ENCODE measurements around the gene CARD11.

The CARD11 gene

GRCh38 chr7:2928256-2928612 is 115.4 kb downstream of the CARD11 start:
- Histone ChIP-seq H3K9ac (ENCODE audit: low read length) (no peak overlapping the region), H3K27ac (ENCODE audit: low read depth, low read length) (no peak overlapping the region), H3K36me3 (ENCODE audit: control insufficient read depth, insufficient read depth, low read length) (no peaks in the 10 kb centered on the region), H3K4me1 (ENCODE audit: control insufficient read depth, insufficient read depth, low read length) (no peaks in the 10 kb centered on the region), H3K4me3 (ENCODE audit: low read length) (no peak overlapping the region), H3K27me3 (ENCODE audit: control insufficient read depth, insufficient read depth, low read length) (no peaks in the 10 kb centered on the region)

- H3K4me3 ChIP-seq (ENCODE audit: low read length), result no peak overlapping the region
- H3K27me3 ChIP-seq (ENCODE audit: control insufficient read depth, insufficient read depth, low read length), result no peaks in the 10 kb centered on the region
- H3K4me1 ChIP-seq (ENCODE audit: control insufficient read depth, insufficient read depth, low read length), result no peaks in the 10 kb centered on the region
- H3K9ac ChIP-seq (ENCODE audit: low read length), result no peak overlapping the region
- no peak overlapping the region for H3K27ac ChIP-seq (ENCODE audit: low read depth, low read length)
- H3K36me3 ChIP-seq (ENCODE audit: control insufficient read depth, insufficient read depth, low read length), result no peaks in the 10 kb centered on the region
Observed at GRCh38 chr7:2927592-2927991, 116.1 kb downstream of the CARD11 start.

- Histone ChIP-seq H3K36me3 (ENCODE audit: control insufficient read depth, insufficient read depth, low read length) (no peaks in the 10 kb centered on the region), H3K27ac (ENCODE audit: low read depth, low read length) (no peak overlapping the region), H3K9ac (ENCODE audit: low read length) (no peak overlapping the region), H3K27me3 (ENCODE audit: control insufficient read depth, insufficient read depth, low read length) (no peaks in the 10 kb centered on the region), H3K4me3 (ENCODE audit: low read length) (no peak overlapping the region), H3K4me1 (ENCODE audit: control insufficient read depth, insufficient read depth, low read length) (no peaks in the 10 kb centered on the region)
Observed at GRCh38 chr7:2926896-2927405, 116.7 kb downstream of the CARD11 start.

- H3K27me3 ChIP-seq (ENCODE audit: control insufficient read depth, insufficient read depth, low read length), result no peaks in the 10 kb centered on the region
- H3K4me3 ChIP-seq (ENCODE audit: low read length), result no peak overlapping the region
- no peaks in the 10 kb centered on the region for H3K4me1 ChIP-seq (ENCODE audit: control insufficient read depth, insufficient read depth, low read length)
- no peak overlapping the region for H3K27ac ChIP-seq (ENCODE audit: low read depth, low read length)
- no peaks in the 10 kb centered on the region for H3K36me3 ChIP-seq (ENCODE audit: control insufficient read depth, insufficient read depth, low read length)
- no peak overlapping the region for H3K9ac ChIP-seq (ENCODE audit: low read length)
Observed at GRCh38 chr7:2926120-2926895, 117.4 kb downstream of the CARD11 start.

- Histone ChIP-seq H3K4me3 (ENCODE audit: low read length) (no peak overlapping the region), H3K9ac (ENCODE audit: low read length) (no peak overlapping the region), H3K4me1 (ENCODE audit: control insufficient read depth, insufficient read depth, low read length) (no peaks in the 10 kb centered on the region), H3K36me3 (ENCODE audit: control insufficient read depth, insufficient read depth, low read length) (no peaks in the 10 kb centered on the region), H3K27ac (ENCODE audit: low read depth, low read length) (no peak overlapping the region), H3K27me3 (ENCODE audit: control insufficient read depth, insufficient read depth, low read length) (no peaks in the 10 kb centered on the region)
Observed at GRCh38 chr7:2924866-2925840, 118.5 kb downstream of the CARD11 start.

GRCh38 chr7:2923886-2924574 is 119.6 kb downstream of the CARD11 start:
- H3K27ac ChIP-seq (ENCODE audit: low read depth, low read length), result no peak overlapping the region
- no peak overlapping the region for H3K9ac ChIP-seq (ENCODE audit: low read length)
- no peaks in the 10 kb centered on the region for H3K27me3 ChIP-seq (ENCODE audit: control insufficient read depth, insufficient read depth, low read length)
- no peak overlapping the region for H3K4me3 ChIP-seq (ENCODE audit: low read length)
- H3K4me1 ChIP-seq (ENCODE audit: control insufficient read depth, insufficient read depth, low read length), result no peaks in the 10 kb centered on the region
- H3K36me3 ChIP-seq (ENCODE audit: control insufficient read depth, insufficient read depth, low read length), result no peaks in the 10 kb centered on the region

GRCh38 chr7:2923291-2923781 is 120.3 kb downstream of the CARD11 start:
- Histone ChIP-seq H3K27ac (ENCODE audit: low read depth, low read length) (no peak overlapping the region), H3K27me3 (ENCODE audit: control insufficient read depth, insufficient read depth, low read length) (no peaks in the 10 kb centered on the region), H3K9ac (ENCODE audit: low read length) (no peak overlapping the region), H3K4me3 (ENCODE audit: low read length) (no peak overlapping the region), H3K36me3 (ENCODE audit: control insufficient read depth, insufficient read depth, low read length) (no peaks in the 10 kb centered on the region), H3K4me1 (ENCODE audit: control insufficient read depth, insufficient read depth, low read length) (no peaks in the 10 kb centered on the region)

GRCh38 chr7:2922866-2923265 is 120.8 kb downstream of the CARD11 start:
- H3K27ac ChIP-seq (ENCODE audit: low read depth, low read length), result no peak overlapping the region
- H3K36me3 ChIP-seq (ENCODE audit: control insufficient read depth, insufficient read depth, low read length), result no peaks in the 10 kb centered on the region
- no peak overlapping the region for H3K9ac ChIP-seq (ENCODE audit: low read length)
- no peaks in the 10 kb centered on the region for H3K4me1 ChIP-seq (ENCODE audit: control insufficient read depth, insufficient read depth, low read length)
- H3K27me3 ChIP-seq (ENCODE audit: control insufficient read depth, insufficient read depth, low read length), result no peaks in the 10 kb centered on the region
- H3K4me3 ChIP-seq (ENCODE audit: low read length), result no peak overlapping the region

- Histone ChIP-seq H3K4me3 (ENCODE audit: low read length) (no peak overlapping the region), H3K9ac (ENCODE audit: low read length) (no peak overlapping the region), H3K36me3 (ENCODE audit: control insufficient read depth, insufficient read depth, low read length) (no peaks in the 10 kb centered on the region), H3K27ac (ENCODE audit: low read depth, low read length) (no peak overlapping the region), H3K27me3 (ENCODE audit: control insufficient read depth, insufficient read depth, low read length) (no peaks in the 10 kb centered on the region), H3K4me1 (ENCODE audit: control insufficient read depth, insufficient read depth, low read length) (no peaks in the 10 kb centered on the region)
Observed at GRCh38 chr7:2922348-2922691, 121.3 kb downstream of the CARD11 start.

GRCh38 chr7:2921653-2922347 is 121.9 kb downstream of the CARD11 start:
- H3K4me1 ChIP-seq (ENCODE audit: control insufficient read depth, insufficient read depth, low read length), result no peaks in the 10 kb centered on the region
- H3K4me3 ChIP-seq (ENCODE audit: low read length), result no peak overlapping the region
- H3K27me3 ChIP-seq (ENCODE audit: control insufficient read depth, insufficient read depth, low read length), result no peaks in the 10 kb centered on the region
- no peak overlapping the region for H3K27ac ChIP-seq (ENCODE audit: low read depth, low read length)
- H3K9ac ChIP-seq (ENCODE audit: low read length), result no peak overlapping the region
- H3K36me3 ChIP-seq (ENCODE audit: control insufficient read depth, insufficient read depth, low read length), result no peaks in the 10 kb centered on the region

GRCh38 chr7:2920956-2921652 is 122.6 kb downstream of the CARD11 start:
- no peak overlapping the region for H3K9ac ChIP-seq (ENCODE audit: low read length)
- H3K4me3 ChIP-seq (ENCODE audit: low read length), result no peak overlapping the region
- no peak overlapping the region for H3K27ac ChIP-seq (ENCODE audit: low read depth, low read length)
- H3K4me1 ChIP-seq (ENCODE audit: control insufficient read depth, insufficient read depth, low read length), result no peaks in the 10 kb centered on the region
- H3K36me3 ChIP-seq (ENCODE audit: control insufficient read depth, insufficient read depth, low read length), result no peaks in the 10 kb centered on the region
- H3K27me3 ChIP-seq (ENCODE audit: control insufficient read depth, insufficient read depth, low read length), result no peaks in the 10 kb centered on the region

Data from rectal smooth muscle tissue (tissue), 1 donor.